HG03139 (cell line): ENCODE results near the gene RWDD4.

Experiments used
- ATAC-seq: cut with Tn5 transposase; IDR thresholded peaks from one replicate; pipeline ENCODE4 v1.9.1; 2021; ENCODE audit not compliant: unreplicated experiment

RWDD4 gene

DNA sequence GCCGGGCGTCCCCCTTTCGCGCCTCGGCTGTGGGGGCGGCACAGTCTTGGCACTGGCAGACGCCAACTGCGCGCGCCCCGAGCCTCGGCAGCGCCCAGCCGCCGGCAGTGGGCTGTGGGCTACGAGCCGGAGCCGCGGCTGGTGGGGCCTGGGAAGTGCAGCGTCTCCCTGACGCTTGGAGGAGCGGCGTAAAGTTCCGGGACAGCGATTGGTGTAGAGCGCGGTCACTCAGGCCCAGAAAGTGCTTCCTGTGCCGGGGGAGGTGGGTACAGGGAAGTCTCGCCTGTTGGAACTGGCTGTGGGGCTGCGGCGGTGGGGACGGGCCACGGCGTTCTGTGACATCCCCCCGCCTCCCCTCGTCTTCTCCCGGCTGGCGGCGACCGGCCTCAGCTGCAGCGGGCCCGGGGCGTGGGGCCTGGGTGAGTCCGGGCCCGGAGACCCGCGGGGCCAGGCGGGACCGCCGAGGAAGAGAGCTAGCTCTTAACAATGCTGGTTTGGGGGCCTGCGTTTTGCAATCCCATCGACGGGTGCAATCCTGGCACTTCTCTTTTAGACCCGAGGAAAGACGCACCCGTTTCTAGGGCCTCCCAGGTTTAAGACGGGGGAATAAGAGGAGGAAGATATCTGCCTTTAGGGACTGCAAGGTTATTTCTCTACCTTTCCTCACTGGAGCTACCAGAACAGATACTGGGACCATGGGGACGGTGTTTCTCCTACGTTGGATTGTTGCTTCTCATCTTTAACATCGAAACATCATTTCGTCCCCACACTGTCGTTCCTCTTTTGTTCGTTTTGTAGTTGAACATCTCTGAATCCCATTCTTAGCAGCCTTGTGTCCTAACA lies at the start of gene RWDD4, which contains the start of gene TRAPPC11:
Gene RWDD4 (minus strand): TSS at position 157 of the 843 bp plus-strand sequence. CDS start 233 bp downstream, outside the sequence.
Gene TRAPPC11 (plus strand): TSS at position 265 of the 843 bp plus-strand sequence. CDS start 4,575 bp downstream, outside the sequence.
- peak; percentile 99 for ATAC-seq

DNA sequence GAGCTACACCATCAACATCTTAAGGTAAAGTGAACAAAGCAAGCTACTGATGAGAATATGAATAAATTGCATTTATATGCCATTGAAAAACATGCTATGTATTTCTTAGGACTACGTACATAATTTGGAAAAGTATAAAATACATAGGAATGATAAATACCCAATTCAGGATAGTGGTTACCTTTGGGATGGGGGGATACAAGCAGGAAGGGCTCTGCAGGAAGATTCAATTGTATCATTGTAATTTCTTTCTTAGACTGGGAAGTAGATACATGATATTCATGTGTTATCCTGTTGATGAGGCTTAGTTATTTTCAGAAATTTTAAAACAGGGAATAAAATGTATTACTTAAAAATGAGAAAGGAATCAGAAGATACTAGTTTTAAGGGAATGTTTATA lies 43.5 kb upstream of the RWDD4 start:
- no peak for ATAC-seq

DNA sequence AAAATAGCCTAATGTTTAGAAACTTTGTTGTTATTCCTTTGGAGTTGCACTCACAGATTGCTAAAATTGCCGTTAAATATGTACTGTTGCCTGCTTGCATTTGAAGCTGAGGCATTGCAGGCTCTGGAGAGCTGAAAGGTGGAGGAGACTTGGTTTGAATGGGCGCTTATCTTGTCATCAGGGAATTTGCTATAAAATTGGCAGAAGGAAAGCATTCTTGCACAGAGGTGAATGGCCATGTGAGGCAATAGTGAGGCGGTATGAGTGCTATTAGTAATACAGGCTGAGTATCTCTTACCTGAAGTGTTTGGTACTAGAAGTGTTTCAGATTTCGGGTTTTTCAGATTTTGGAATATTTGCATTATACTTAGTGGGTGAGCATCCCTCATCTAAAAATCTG lies 41.4 kb upstream of the RWDD4 start:
- ATAC-seq = no peak

DNA sequence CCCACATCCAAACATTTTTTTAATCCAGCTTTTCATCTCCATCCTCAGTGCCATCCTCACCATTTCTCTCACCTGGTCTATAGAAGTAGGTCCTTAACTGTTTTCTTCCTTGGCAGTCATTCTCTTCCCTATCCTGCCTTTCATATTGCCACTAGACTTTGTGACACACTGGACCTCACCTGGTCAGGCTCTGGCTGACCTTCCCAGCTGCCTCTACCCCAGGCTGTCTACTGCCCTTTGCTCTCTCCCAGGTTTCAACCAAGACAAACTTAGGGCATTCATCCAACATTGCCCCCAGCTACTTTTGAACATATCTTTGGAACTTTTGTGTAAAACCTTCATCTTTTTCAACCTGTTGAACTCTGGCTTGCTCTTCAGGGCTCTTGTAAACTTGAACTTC lies 39.9 kb upstream of the RWDD4 start:
- ATAC-seq = no peak

DNA sequence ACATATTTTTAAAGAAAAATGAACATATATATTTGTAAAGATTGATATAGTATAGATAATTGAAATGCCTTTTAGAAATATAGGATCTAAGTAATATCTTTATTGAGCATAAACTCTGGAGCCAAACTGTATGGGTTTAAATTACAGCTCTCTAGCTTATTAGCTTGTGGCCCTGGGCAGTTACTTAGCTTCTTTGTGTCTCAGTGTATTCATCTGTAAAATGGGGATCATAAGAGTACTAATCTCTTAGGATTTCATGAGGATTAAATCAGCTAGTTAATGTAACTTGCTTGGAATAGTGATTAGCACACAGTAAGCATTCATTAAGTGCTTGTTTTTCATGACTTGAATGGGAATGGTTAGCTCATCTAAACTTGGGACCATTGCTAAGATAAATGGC lies 32.9 kb upstream of the RWDD4 start:
- no peak for ATAC-seq

DNA sequence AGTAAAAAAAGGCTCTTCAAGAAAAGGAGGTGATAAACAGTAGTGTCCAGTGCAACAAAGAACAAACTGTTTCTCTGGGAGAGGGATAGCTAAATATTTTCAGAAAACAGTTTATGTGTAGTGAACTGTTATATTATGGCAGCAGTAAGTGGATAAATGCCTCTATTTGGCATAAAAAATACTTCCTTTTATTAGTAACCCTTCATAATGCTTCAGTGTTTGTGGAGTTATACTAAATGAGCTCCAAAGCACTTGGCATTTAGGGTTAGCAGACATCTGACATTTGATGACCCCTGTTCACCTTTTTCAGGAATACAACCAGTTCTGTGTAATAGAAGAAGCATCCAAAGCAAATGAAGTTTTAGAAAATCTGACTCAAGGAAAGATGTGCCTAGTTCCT lies 32.0 kb upstream of the RWDD4 start:
- ATAC-seq = no peak

DNA sequence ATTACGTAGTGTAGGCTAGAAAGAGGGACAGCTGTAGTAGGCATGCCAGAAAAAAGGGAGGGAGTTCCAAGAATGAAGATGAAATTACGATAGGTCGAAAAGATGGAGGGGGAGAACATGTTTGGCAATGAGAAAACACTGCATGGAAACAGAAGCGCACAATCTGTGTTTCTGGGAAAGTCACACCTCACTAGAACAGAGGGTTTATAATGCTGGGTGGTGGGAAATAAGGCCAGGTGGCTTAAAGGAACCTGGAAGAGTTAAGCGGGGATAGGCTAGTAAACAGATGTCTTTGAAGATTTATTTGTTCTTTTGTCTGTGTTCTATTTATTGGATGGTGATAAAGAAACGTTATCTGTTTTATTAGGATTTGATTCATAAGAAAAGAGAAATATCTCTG lies 29.2 kb upstream of the RWDD4 start:
- no peak for ATAC-seq

DNA sequence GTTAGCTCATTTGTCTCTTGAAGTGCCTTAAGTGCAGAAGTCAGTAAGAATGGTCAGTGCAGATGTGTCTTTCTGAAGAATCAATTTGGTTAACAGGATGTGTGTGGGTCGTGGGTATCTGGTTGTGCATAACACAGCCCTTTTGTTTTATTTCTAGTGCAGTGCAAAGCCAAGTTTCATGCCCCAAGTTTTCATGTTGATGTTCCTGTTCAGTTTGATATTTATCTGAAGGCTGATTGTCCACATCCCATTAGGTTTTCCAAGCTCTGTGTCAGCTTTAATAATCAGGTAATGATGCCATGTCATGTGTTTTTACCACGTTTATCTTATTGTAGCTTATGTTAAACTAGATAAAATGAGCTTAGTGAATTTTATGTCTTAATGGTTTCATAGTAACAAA lies 27.5 kb upstream of the RWDD4 start:
- ATAC-seq = no peak

DNA sequence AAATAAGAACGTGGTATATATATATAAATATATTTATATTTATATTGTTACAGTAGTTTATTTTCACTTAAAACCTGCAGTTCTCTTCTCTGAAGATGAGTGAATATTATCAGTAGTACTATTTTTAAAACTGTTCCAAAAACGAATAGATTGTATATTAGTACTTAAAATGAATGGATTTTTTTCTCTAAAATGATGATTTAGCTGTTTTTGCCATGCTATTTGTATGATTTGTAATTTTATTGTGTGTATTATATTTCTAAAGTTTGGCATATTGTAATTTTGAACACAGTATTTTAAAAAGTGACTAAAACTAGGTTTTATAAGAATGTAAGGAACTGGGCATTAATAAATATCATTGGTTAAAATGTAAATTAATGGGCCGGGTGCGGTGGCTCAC lies 22.1 kb upstream of the RWDD4 start:
- ATAC-seq = no peak

DNA sequence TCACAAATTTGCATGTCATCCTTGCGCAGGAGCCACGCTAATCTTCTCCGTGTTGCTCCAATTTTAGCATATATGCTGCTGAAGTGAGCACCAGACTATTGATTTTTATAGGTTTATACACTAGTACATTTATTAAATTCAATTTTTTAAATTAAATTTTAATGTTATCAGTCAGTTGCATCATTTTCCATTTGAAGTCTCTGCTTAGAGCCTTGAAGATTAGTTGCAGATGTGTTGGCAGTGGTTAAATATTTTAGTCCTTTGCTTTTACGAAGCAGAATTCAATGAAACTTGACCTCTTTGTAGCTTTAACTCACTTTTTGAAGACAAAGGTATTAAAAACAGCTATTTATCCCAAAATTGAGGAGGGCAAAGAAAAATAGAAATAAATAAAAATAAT lies 16.6 kb upstream of the RWDD4 start:
- no peak for ATAC-seq

DNA sequence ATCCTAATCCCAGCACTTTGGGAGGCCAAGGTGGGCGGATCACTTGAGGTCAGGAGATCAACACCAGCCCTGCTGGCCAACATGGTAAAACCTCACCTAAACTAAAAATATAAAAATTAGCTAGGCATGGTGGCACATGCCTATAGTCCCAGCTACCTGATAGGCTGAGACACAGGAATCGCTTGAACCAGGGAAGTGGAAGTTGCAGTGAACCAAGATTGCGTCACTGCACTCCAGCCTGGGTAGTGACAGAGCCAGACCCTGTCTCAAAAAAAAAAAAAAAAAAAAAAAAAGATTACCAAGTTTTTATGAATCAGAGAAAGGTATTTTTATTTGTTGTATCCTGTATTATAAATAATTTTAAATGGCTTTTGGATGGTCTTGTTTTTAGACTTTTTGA lies 15.2 kb upstream of the RWDD4 start:
- ATAC-seq = no peak

DNA sequence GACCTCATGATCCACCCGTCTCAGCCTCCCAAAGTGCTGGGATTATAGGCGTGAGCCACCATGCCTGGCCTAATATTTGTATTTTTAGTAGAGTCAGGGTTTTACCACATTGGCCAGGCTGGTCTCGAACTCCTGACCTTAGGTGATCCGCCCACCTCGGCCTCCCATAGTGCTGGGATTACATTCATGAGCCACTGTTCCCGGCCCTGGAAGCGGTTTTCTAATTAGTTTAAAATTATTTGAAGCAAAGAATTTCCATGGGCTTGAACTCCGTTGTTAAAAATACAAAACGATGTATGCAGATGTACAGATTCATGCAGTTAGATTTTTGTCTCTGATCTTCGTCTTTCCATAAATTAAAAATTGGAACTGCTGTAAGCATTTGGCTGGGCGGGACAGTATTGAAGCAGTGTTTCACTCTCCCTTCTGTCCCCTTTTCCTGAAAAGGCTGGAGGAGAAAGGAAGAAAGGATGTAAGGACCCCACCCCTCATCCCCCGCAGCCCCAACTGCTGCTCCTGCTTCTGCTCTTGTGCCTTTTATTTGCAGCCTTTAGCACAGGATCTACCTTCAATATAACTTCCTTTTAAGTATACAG lies 12.1 kb upstream of the RWDD4 start:
- ATAC-seq = no peak

DNA sequence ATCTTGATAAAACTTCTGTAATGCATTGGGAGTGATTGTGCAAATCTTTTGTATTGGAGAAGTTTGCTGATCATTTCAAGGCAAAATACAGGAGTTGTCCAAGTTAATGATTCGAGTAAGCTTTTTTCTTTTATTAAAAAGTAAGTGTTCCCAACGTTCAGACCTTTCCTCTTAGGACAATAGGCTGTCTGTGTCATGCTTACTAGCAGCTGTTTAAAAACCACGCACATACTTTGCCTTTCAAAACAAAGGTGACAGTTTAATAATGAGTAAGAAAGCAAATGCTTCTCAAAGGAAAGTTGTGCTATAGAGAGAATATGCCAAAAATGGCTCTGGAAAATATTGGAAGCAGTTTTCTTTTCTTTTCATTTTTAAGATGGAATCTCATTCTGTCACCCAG lies 11.3 kb upstream of the RWDD4 start:
- no peak for ATAC-seq

DNA sequence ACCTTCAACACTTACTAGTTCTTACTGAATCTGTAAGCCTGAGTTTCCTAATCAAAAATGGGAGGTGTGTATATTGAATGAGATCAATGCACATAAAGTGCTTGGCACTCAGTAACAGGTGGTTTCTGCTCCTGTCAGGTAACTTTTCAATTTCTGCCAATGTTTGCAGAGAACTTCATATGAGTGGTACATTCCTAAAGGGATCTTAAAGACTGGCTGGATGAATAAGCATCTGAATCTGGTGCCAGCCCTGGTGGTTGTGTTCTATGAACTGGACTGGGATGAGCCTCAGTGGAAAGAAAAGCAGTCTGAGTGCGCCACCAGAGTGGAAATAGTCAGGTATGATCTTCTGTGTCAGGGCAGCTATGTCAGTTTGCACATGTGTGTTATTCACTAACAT lies 7.1 kb upstream of the RWDD4 start:
- no peak for ATAC-seq

DNA sequence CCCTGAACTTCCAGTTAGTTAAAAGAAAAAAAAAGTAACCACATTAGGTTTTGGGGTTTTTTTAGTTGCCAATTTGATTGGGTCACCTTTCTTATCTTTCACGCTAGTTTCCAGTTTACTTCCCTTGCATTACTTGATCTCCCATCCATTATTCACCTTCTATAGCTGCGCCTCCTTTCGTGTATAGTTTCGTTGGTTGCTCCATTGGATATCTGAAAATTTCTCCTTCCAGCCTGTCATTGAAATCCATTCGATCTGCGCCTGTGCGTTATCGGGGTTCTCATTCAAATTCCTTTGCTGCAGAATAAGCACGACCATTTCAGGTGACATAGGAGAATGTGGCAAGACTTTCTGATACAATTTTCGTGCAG lies 872 bp upstream of the RWDD4 start:
- no peak for ATAC-seq

DNA sequence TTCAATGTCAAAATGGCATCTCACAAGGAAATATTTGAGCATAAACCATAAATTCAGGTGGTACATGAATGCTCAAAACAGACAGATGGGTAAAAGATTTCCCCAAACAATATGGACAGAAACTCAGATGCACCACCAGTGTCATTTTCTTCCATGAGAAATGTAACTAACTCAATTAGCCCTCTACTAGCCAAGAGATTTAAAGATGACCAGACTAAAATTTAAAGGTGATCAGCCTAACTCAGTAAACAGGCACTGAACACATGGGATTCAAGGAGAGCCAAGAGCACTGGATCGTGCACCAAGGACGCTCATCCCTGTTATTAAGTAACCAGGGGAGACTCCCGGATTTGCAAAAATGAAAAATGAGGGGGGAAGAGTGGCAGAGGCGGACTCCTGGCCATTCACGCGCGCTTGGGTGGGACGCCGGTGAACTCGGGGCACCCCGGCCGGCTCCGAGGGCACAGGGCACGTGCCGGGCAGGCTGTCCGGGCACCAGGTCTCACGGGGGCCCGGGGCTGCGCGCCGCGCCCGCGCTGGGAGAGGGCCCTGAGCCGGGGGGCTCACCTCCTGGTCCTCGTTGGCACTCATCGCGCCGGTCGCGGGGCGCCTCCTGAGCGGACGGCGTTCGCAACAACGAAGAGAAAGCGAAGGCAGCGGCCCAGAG lies 490 bp downstream of the RWDD4 start:
- peak; percentile 29 for ATAC-seq

DNA sequence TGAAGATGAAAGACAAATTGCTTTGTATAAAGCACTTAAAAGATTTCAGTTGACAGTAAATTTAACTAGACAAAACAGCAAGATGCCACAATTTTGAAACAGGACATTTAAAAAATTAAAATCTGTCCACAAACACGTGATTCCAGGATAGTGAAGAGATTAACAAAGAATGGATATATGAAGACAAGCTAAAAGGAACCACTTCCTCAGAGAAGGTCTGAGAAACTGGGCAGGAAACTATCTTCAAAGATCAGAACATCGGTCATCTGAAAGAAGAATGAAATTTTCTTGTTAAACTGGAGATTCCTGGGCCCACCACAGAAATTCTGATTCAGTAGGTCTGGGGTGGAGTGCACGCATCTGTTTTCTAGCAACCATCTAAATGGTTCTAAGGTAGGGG lies 1.4 kb downstream of the RWDD4 start:
- ATAC-seq = no peak

DNA sequence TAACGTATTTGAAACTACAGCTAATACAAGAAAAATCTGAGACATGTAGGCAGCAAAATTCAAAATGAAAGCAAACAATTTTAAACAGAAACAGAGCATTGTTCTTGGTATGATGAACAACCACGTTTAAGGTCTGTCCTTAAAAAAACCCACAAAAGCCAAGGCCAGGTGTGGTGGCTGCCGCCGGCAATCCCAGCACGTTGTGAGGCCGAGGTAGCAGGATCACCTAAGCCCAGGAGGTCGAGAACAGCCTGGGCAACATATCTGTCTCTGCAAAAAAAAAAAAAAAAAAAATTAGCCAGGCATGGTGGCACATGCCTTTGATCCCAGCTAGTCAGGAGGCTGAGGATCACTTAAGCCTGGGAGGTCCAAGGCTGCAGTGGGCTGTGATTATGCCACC lies 13.7 kb downstream of the RWDD4 start:
- no peak for ATAC-seq

DNA sequence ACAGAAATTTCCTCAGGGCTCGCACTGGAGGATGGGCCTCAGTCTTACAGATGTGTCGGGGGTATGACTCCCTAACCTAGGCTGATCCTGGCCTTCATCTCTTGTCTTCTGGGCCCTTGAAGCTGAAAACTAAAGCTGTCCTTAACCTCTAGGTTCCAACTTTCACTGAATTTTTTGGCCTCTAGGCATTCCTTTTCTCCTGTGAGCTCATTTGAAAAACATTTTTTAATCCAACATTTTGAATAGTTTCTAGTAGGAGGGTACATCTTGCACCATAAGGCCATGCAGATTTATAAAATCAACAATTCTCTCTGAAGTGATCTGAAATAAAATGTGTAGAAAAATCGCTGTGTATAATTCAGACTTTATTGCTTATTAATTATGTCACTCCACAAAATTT lies 19.7 kb downstream of the RWDD4 start:
- ATAC-seq = no peak

DNA sequence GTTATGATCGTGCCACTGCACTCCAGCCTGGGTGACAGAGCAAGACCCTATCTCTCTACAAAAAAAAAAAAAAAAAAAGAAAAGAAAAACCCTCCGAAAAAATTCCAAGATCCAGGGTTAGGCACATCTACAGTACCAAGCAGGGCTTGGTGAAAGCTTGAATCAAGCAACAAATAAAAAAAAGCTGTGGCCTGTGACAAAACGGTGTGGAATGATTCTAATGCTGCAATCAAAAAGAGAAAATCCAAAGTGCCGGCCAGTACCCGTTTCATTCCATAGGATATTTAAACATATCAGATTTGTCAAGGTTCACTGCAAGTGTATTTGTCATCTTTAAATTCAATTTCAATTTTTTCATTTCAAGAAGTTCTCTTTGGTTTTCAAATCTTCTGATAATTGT lies 20.5 kb downstream of the RWDD4 start:
- no peak for ATAC-seq

DNA sequence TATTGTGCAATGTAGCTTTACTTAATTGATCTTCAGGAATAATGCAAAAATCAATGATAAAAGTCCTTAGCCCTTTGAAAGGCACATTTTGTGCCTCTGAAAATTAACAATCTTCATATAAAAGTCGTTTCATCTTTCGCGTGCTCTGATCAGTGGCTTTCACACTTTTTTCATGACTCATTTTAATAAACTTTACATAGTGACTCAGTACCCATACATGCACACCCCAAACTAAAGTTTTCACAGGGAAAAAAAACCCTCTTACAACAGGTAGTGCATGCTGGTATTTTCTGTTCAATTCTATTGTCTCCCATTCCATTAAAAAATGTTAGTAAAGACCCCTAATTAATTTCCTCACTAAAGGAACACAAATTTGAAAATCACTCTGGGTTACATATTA lies 21.5 kb downstream of the RWDD4 start:
- no peak for ATAC-seq

DNA sequence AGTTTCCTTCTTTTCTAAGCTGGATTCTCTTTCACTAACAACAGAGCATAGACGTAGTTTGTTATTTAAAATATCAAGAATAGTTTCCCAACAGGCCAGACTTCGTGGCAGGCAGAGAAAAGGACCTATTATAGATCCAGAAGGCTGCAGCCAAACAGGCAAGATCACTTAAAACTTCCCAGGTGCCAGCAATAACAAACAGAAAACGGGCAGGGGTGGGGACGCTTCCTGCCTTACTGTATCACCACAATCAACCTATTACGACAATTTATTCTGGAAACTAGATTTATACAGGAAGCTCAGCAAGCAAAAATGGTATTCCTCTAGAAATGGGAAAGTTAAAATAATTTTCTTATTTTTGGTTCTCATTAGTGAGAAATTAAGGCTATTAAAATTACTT lies 22.1 kb downstream of the RWDD4 start:
- no peak for ATAC-seq
